ENCODE results near the gene CACNA1I.
"Not testable (repeated sequence)": the region's sequence is repeated elsewhere in the genome, so short reads cannot be mapped to it uniquely, and the experiment has no call there.

Gene CACNA1I

GRCh38 chr22:39723899-39724351 is 153.4 kb downstream of the CACNA1I start:
- DNase-seq = no peak

GRCh38 chr22:39724390-39724789 is 153.8 kb downstream of the CACNA1I start:
- DNase-seq = no peak

- DNase-seq = no peak
These were observed 154.3 kb downstream of the CACNA1I start for GRCh38 chr22:39724857-39725256.

- DNase-seq = peak in 1 of 2 donors; percentile 1
These were observed 154.9 kb downstream of the CACNA1I start for GRCh38 chr22:39725351-39726035.

- DNase-seq = no peak
These were observed 157.0 kb downstream of the CACNA1I start for GRCh38 chr22:39727541-39727940.

- no peak for DNase-seq
These were observed 157.8 kb downstream of the CACNA1I start for GRCh38 chr22:39728236-39728860.

- no peak for DNase-seq
These were observed 158.8 kb downstream of the CACNA1I start for GRCh38 chr22:39729141-39729934.

GRCh38 chr22:39731481-39731880 is 160.9 kb downstream of the CACNA1I start:
- no peak for DNase-seq

- DNase-seq = no peak
These were observed 161.5 kb downstream of the CACNA1I start for GRCh38 chr22:39731881-39732555.

- DNase-seq = no peak
These were observed 162.1 kb downstream of the CACNA1I start for GRCh38 chr22:39732625-39733024.

- no peak for DNase-seq
These were observed 162.6 kb downstream of the CACNA1I start for GRCh38 chr22:39733191-39733590.

GRCh38 chr22:39734046-39734445 is 163.5 kb downstream of the CACNA1I start:
- not testable (repeated sequence) for DNase-seq

- DNase-seq = no peak
These were observed 164.3 kb downstream of the CACNA1I start for GRCh38 chr22:39734866-39735265.

GRCh38 chr22:39735776-39736175 is 165.2 kb downstream of the CACNA1I start:
- no peak for DNase-seq

GRCh38 chr22:39738746-39739145 is 168.2 kb downstream of the CACNA1I start:
- DNase-seq = no peak
